Measurements from ENCODE around the gene PLCXD3.
"Not testable (repeated sequence)": the region's sequence is repeated elsewhere in the genome, so short reads cannot be mapped to it uniquely, and the experiment has no call there.

Gene PLCXD3

GRCh38 chr5:41510176-41510831 is at the start of gene PLCXD3:
PLCXD3 (minus strand) TSS chr5:41510601; CDS start chr5:41510526, 75 bp downstream.
- no peak for FAIRE-seq

GRCh38 chr5:41559184-41559583 is 48.8 kb upstream of the PLCXD3 start:
- FAIRE-seq: no peak

GRCh38 chr5:41558295-41558694 is 47.9 kb upstream of the PLCXD3 start:
- FAIRE-seq: no peak

GRCh38 chr5:41547991-41548390 is 37.6 kb upstream of the PLCXD3 start:
- no peak for FAIRE-seq

- FAIRE-seq: no peak
These were observed 31.8 kb upstream of the PLCXD3 start for GRCh38 chr5:41542183-41542582.

GRCh38 chr5:41539454-41539853 is 29.1 kb upstream of the PLCXD3 start:
- FAIRE-seq: no peak

GRCh38 chr5:41537581-41537980 is 27.2 kb upstream of the PLCXD3 start:
- FAIRE-seq: no peak

- FAIRE-seq: no peak
These were observed 22.1 kb upstream of the PLCXD3 start for GRCh38 chr5:41532485-41532884.

- no peak for FAIRE-seq
These were observed 16.9 kb upstream of the PLCXD3 start for GRCh38 chr5:41527201-41527779.

- FAIRE-seq: no peak
These were observed 16.3 kb upstream of the PLCXD3 start for GRCh38 chr5:41526699-41527098.

- FAIRE-seq: no peak
These were observed 13.8 kb upstream of the PLCXD3 start for GRCh38 chr5:41524174-41524573.

- FAIRE-seq: no peak
These were observed 11.9 kb upstream of the PLCXD3 start for GRCh38 chr5:41522193-41522786.

- no peak for FAIRE-seq
These were observed 9.4 kb upstream of the PLCXD3 start for GRCh38 chr5:41519801-41520200.

- FAIRE-seq: no peak
These were observed 7.5 kb upstream of the PLCXD3 start for GRCh38 chr5:41517909-41518308.

GRCh38 chr5:41511241-41511640 is 840 bp upstream of the PLCXD3 start:
- no peak for FAIRE-seq

GRCh38 chr5:41509399-41510175 is 814 bp downstream of the PLCXD3 start:
- no peak for FAIRE-seq

- no peak for FAIRE-seq
These were observed 1.6 kb downstream of the PLCXD3 start for GRCh38 chr5:41508696-41509398.

GRCh38 chr5:41508186-41508585 is 2.2 kb downstream of the PLCXD3 start:
- FAIRE-seq: no peak

GRCh38 chr5:41507501-41507900 is 2.9 kb downstream of the PLCXD3 start:
- no peak for FAIRE-seq

GRCh38 chr5:41503860-41504259 is 6.5 kb downstream of the PLCXD3 start:
- FAIRE-seq: no peak

- no peak for FAIRE-seq
These were observed 7.1 kb downstream of the PLCXD3 start for GRCh38 chr5:41503310-41503709.

- FAIRE-seq: not testable (repeated sequence)
These were observed 16.8 kb downstream of the PLCXD3 start for GRCh38 chr5:41493490-41494126.

Data from colon (tissue), 2 donors.